HUES6 (cell line): ENCODE data around the gene B3GALT4.

Experiments
- H3K27ac ChIP-seq: 2 replicates; pipeline ENCODE4 v1.7.0; 2013; ENCODE audit warnings: low read depth, mild to moderate bottlenecking, low read length, inconsistent platforms
- H3K27me3 ChIP-seq: 2 replicates; pipeline ENCODE4 v1.6.1; 2013; ENCODE audit warnings: low read length; ENCODE audit not compliant: control insufficient read depth, insufficient read depth
- H3K36me3 ChIP-seq: 2 replicates; pipeline ENCODE4 v1.6.1; 2013; ENCODE audit warnings: low read length; ENCODE audit not compliant: control insufficient read depth, insufficient read depth
- H3K4me1 ChIP-seq: 2 replicates; pipeline ENCODE4 v1.6.1; 2013; ENCODE audit warnings: low read length; ENCODE audit not compliant: control insufficient read depth, insufficient read depth
- H3K4me3 ChIP-seq: 2 replicates; pipeline ENCODE4 v1.5.1; 2013; ENCODE audit warnings: low read depth, low read length
- H3K9ac ChIP-seq: one replicate; pipeline ENCODE4 v1.6.1; 2013; ENCODE audit warnings: mild to moderate bottlenecking, low read length
- H3K9me3 ChIP-seq: 2 replicates; pipeline ENCODE4 v1.6.1; 2013; ENCODE audit warnings: low read depth, low read length; ENCODE audit not compliant: control insufficient read depth, insufficient read depth

B3GALT4 gene

GRCh38 chr6:33276864-33277662 is at the start of gene B3GALT4:
TSS of gene B3GALT4 (plus strand) at chr6:33277123. CDS start at chr6:33277420, 297 bp downstream.
- peaks cover 20% of the 10 kb centered on the region; the same call in 1 of the 2 replicates for H3K4me1 ChIP-seq
- peak within 1 kb of the TSS; percentile 88 for H3K4me3 ChIP-seq
- no peaks in the 10 kb centered on the region for H3K27me3 ChIP-seq
- peaks cover 83% of the 10 kb centered on the region for H3K36me3 ChIP-seq
- H3K9me3 ChIP-seq, result no peaks in the 10 kb centered on the region
- peak within 1 kb of the TSS; percentile 93 for H3K9ac ChIP-seq
- peak within 1 kb of the TSS; percentile 86 for H3K27ac ChIP-seq

GRCh38 chr6:33235221-33235634 is 41.7 kb upstream of the B3GALT4 start:
- Histone ChIP-seq H3K4me1 (peaks cover 13% of the 10 kb centered on the region), H3K27me3 (no peaks in the 10 kb centered on the region; the same call in 1 of the 2 replicates), H3K9me3 (no peaks in the 10 kb centered on the region), H3K4me3 (no peak overlapping the region), H3K36me3 (no peaks in the 10 kb centered on the region), H3K27ac (no peak overlapping the region), H3K9ac (no peak overlapping the region)

GRCh38 chr6:33236328-33236727 is 40.6 kb upstream of the B3GALT4 start:
- H3K36me3 ChIP-seq, result no peaks in the 10 kb centered on the region
- H3K4me3 ChIP-seq, result no peak overlapping the region
- peaks cover 13% of the 10 kb centered on the region for H3K4me1 ChIP-seq
- no peak overlapping the region for H3K9ac ChIP-seq
- H3K9me3 ChIP-seq, result no peaks in the 10 kb centered on the region
- H3K27ac ChIP-seq, result no peak overlapping the region
- H3K27me3 ChIP-seq, result no peaks in the 10 kb centered on the region; the same call in 1 of the 2 replicates

GRCh38 chr6:33236852-33237251 is 40.1 kb upstream of the B3GALT4 start:
- no peak overlapping the region for H3K4me3 ChIP-seq
- H3K9ac ChIP-seq, result no peak overlapping the region
- H3K36me3 ChIP-seq, result no peaks in the 10 kb centered on the region
- H3K27me3 ChIP-seq, result peaks cover 1% of the 10 kb centered on the region
- H3K27ac ChIP-seq, result no peak overlapping the region
- H3K9me3 ChIP-seq, result no peaks in the 10 kb centered on the region
- peaks cover 13% of the 10 kb centered on the region for H3K4me1 ChIP-seq

- Histone ChIP-seq H3K9ac (no peak overlapping the region), H3K27me3 (peaks cover 6% of the 10 kb centered on the region), H3K9me3 (no peaks in the 10 kb centered on the region), H3K27ac (no peak overlapping the region), H3K36me3 (no peaks in the 10 kb centered on the region), H3K4me1 (peaks cover 13% of the 10 kb centered on the region), H3K4me3 (no peak overlapping the region)
These were observed 39.2 kb upstream of the B3GALT4 start for GRCh38 chr6:33237741-33238140.

GRCh38 chr6:33241968-33242367 is 35.0 kb upstream of the B3GALT4 start:
- no peaks in the 10 kb centered on the region for H3K4me1 ChIP-seq
- no peak overlapping the region for H3K4me3 ChIP-seq
- H3K9me3 ChIP-seq, result no peaks in the 10 kb centered on the region
- no peaks in the 10 kb centered on the region for H3K36me3 ChIP-seq
- H3K27me3 ChIP-seq, result peaks cover 25% of the 10 kb centered on the region
- H3K9ac ChIP-seq, result no peak overlapping the region
- H3K27ac ChIP-seq, result no peak overlapping the region

- H3K4me3 ChIP-seq, result no peak overlapping the region
- no peak overlapping the region for H3K9ac ChIP-seq
- peaks cover 36% of the 10 kb centered on the region for H3K27me3 ChIP-seq
- H3K4me1 ChIP-seq, result peaks cover 4% of the 10 kb centered on the region
- no peaks in the 10 kb centered on the region for H3K36me3 ChIP-seq
- H3K9me3 ChIP-seq, result no peaks in the 10 kb centered on the region
- H3K27ac ChIP-seq, result no peak overlapping the region
These were observed 33.4 kb upstream of the B3GALT4 start for GRCh38 chr6:33243476-33243875.

- H3K4me3 ChIP-seq, result peak overlapping the region; percentile 75
- H3K27ac ChIP-seq, result no peak overlapping the region
- peaks cover 15% of the 10 kb centered on the region for H3K4me1 ChIP-seq
- peak overlapping the region; percentile 21 for H3K9ac ChIP-seq
- no peaks in the 10 kb centered on the region for H3K9me3 ChIP-seq
- peaks cover 33% of the 10 kb centered on the region for H3K27me3 ChIP-seq
- H3K36me3 ChIP-seq, result peaks cover 9% of the 10 kb centered on the region; the same call in 1 of the 2 replicates
These were observed 28.8 kb upstream of the B3GALT4 start for GRCh38 chr6:33247977-33248642.

GRCh38 chr6:33248643-33248931 is 28.3 kb upstream of the B3GALT4 start:
- H3K9ac ChIP-seq, result peak overlapping the region; percentile 21
- peak overlapping the region; percentile 75 for H3K4me3 ChIP-seq
- H3K27me3 ChIP-seq, result peaks cover 28% of the 10 kb centered on the region
- no peak overlapping the region for H3K27ac ChIP-seq
- H3K36me3 ChIP-seq, result peaks cover 9% of the 10 kb centered on the region; the same call in 1 of the 2 replicates
- H3K9me3 ChIP-seq, result no peaks in the 10 kb centered on the region
- H3K4me1 ChIP-seq, result peaks cover 15% of the 10 kb centered on the region

- H3K36me3 ChIP-seq, result peaks cover 9% of the 10 kb centered on the region; the same call in 1 of the 2 replicates
- peaks cover 15% of the 10 kb centered on the region for H3K4me1 ChIP-seq
- peak overlapping the region; percentile 80 for H3K9ac ChIP-seq
- peak overlapping the region; percentile 75 for H3K4me3 ChIP-seq
- no peak overlapping the region for H3K27ac ChIP-seq
- H3K9me3 ChIP-seq, result no peaks in the 10 kb centered on the region
- H3K27me3 ChIP-seq, result peaks cover 28% of the 10 kb centered on the region
These were observed 27.8 kb upstream of the B3GALT4 start for GRCh38 chr6:33248932-33249731.
